NCI-H82 treated with DMSO at 0.1 percent for 48 hours (cell line): ENCODE results near the gene IL17RA.

Experiments used
- DNase-seq: peaks from one replicate; lab custom pipeline; 2025; ENCODE audit not compliant: unreplicated experiment; lab: John Stamatoyannopoulos, UW

IL17RA gene

GRCh38 chr22:17083811-17084441 lies 874 bp upstream of the IL17RA start:
- DNase-seq, result no peak

GRCh38 chr22:17085277-17086181 lies 729 bp downstream of the IL17RA start:
- DNase-seq, result no peak

- DNase-seq, result no peak
Measured at GRCh38 chr22:17086296-17086695, 1.5 kb downstream of the IL17RA start.

- no peak for DNase-seq
Measured at GRCh38 chr22:17086788-17087497, 2.1 kb downstream of the IL17RA start.

GRCh38 chr22:17087498-17088131 lies 2.8 kb downstream of the IL17RA start:
- DNase-seq, result no peak

GRCh38 chr22:17090550-17090949 lies 5.8 kb downstream of the IL17RA start:
- no peak for DNase-seq

GRCh38 chr22:17091851-17092250 lies 7.1 kb downstream of the IL17RA start:
- no peak for DNase-seq

- no peak for DNase-seq
Measured at GRCh38 chr22:17093081-17093480, 8.3 kb downstream of the IL17RA start.

GRCh38 chr22:17095538-17095937 lies 10.7 kb downstream of the IL17RA start:
- peak; percentile 16 for DNase-seq

- DNase-seq, result no peak
Measured at GRCh38 chr22:17096071-17096470, 11.3 kb downstream of the IL17RA start.

GRCh38 chr22:17097062-17097461 lies 12.3 kb downstream of the IL17RA start:
- no peak for DNase-seq

- DNase-seq, result no peak
Measured at GRCh38 chr22:17097701-17098100, 12.9 kb downstream of the IL17RA start.

GRCh38 chr22:17098379-17098819 lies 13.6 kb downstream of the IL17RA start:
- DNase-seq, result no peak

GRCh38 chr22:17100621-17101020 lies 15.8 kb downstream of the IL17RA start:
- DNase-seq, result no peak

- DNase-seq, result no peak
Measured at GRCh38 chr22:17101475-17102296, 16.9 kb downstream of the IL17RA start.

- DNase-seq, result no peak
Measured at GRCh38 chr22:17102297-17102667, 17.5 kb downstream of the IL17RA start.

- DNase-seq, result no peak
Measured at GRCh38 chr22:17103351-17103750, 18.6 kb downstream of the IL17RA start.

- no peak for DNase-seq
Measured at GRCh38 chr22:17104336-17104935, 19.6 kb downstream of the IL17RA start.

- no peak for DNase-seq
Measured at GRCh38 chr22:17105143-17106129, 20.6 kb downstream of the IL17RA start.
